ENCODE measurements around the gene NCAM2.

DNA sequence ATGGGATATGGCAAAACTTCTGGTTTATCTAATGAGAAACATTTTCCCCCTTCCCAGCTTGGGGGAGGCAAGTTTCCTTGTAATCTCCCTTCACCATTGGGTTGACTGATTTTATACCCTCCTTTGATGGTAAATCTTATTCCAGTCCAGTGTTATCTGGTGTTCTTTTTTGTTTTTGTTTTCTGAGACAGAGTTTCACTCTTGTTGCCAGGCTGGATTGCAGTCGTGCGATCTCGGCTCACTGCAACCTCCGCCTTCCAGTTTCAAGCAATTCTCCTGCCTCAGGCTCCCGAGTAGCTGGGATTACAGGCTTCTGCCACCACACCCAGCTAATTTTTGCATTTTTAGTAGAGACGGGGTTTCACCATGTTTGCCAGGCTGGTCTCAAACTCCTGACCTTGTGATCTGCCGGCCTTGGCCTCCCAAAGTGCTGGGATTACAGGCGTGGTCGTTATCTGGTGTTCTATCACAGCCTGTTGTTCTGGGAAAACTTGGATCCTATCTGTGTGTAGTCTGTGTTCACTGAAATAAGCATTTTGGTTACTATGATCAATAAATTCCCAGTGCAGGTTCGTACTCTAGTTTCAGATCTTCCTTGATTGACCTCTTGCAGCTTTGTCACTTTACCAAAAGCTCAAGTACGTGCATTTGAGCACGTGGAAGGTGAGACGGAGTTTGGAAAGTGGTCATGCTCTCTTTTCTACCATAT lies 281.1 kb downstream of the NCAM2 start:
- TF ChIP-seq GATA3 (IDR thresholded peaks at IDR 0.05; ENCODE audit: low read depth, low read length) (no peak), GATA2 (IDR thresholded peaks at IDR 0.05; ENCODE audit: low read depth, low read length) (no peak)

All from SH-SY5Y (cell line).